Mesenchymal stem cell (in vitro differentiated cells and primary cell): ENCODE data around the gene PSMG1.

Experiments
- DNase-seq: peaks from one replicate; pipeline ENCODE4 v3.0.0-alpha.2; 2013
- H2AFZ ChIP-seq: one replicate; pipeline ENCODE4 v1.6.1; 2013; ENCODE audit warnings: low read depth, mild to moderate bottlenecking, control low read depth, inconsistent platforms, low read length, moderate library complexity
- H2AK5ac ChIP-seq: 2 replicates; pipeline ENCODE4 v1.6.1; 2013; ENCODE audit warnings: low read length, moderate library complexity, mild to moderate bottlenecking, inconsistent platforms; ENCODE audit not compliant: severe bottlenecking
- H2BK120ac ChIP-seq: one replicate; pipeline ENCODE4 v1.6.1; 2013; ENCODE audit warnings: low read depth, mild to moderate bottlenecking, inconsistent platforms, low read length, moderate library complexity
- H2BK12ac ChIP-seq, 2 experiments: one replicate each; pipeline ENCODE4 v1.6.1; 2013; ENCODE audit warnings: inconsistent platforms in 2 of 2, low read length in 2 of 2, mild to moderate bottlenecking in 2 of 2, moderate library complexity in 2 of 2, control low read depth in 1 of 2
- H2BK15ac ChIP-seq: one replicate; pipeline ENCODE4 v1.6.1; 2013; ENCODE audit warnings: mild to moderate bottlenecking, low read depth, inconsistent platforms; ENCODE audit not compliant: poor library complexity, severe bottlenecking
- H2BK5ac ChIP-seq: 2 replicates; pipeline ENCODE4 v1.6.1; 2013; ENCODE audit warnings: low read depth, mild to moderate bottlenecking, low read length, control low read depth, inconsistent platforms; ENCODE audit not compliant: poor library complexity, severe bottlenecking
- H3K14ac ChIP-seq, 2 experiments: one replicate each; pipeline ENCODE4 v1.6.1; 2013; ENCODE audit warnings: inconsistent platforms in 2 of 2, low read length in 2 of 2, control low read depth in 1 of 2, mild to moderate bottlenecking in 1 of 2, moderate library complexity in 1 of 2
- H3K18ac ChIP-seq, 2 experiments: one replicate each; pipeline ENCODE4 v1.6.1; 2013; ENCODE audit warnings: inconsistent platforms in 2 of 2, low read length in 2 of 2, control low read depth in 1 of 2, low read depth in 1 of 2, mild to moderate bottlenecking in 1 of 2
- H3K23ac ChIP-seq, 2 experiments: one replicate each; pipeline ENCODE4 v1.6.1; 2013; ENCODE audit warnings: inconsistent platforms in 2 of 2, low read length in 2 of 2, mild to moderate bottlenecking in 2 of 2, moderate library complexity in 2 of 2, control low read depth in 1 of 2
- H3K27ac ChIP-seq: 2 replicates; pipeline ENCODE4 v1.5.1; 2013; ENCODE audit warnings: mild to moderate bottlenecking, moderate library complexity, low read length, control low read depth, inconsistent platforms; ENCODE audit not compliant: poor library complexity, severe bottlenecking
- H3K27me3 ChIP-seq, 2 experiments: 2 replicates each; pipeline versions ENCODE4 v1.6.1 to v1.7.0; 2013; ENCODE audit warnings: low read length in 2 of 2, mild to moderate bottlenecking in 2 of 2, moderate library complexity in 2 of 2, control low read depth in 1 of 2, inconsistent platforms in 1 of 2; ENCODE audit not compliant: control insufficient read depth in 1 of 2, insufficient read depth in 1 of 2
- H3K36me3 ChIP-seq, 2 experiments: 2 replicates each; pipeline versions ENCODE4 v1.6.1 to v1.7.0; 2013; ENCODE audit warnings: low read length in 2 of 2, control low read depth in 1 of 2, inconsistent platforms in 1 of 2, low read depth in 1 of 2, mild to moderate bottlenecking in 1 of 2; ENCODE audit not compliant: insufficient read depth in 2 of 2, control insufficient read depth in 1 of 2
- H3K4ac ChIP-seq, 2 experiments: one replicate each; pipeline ENCODE4 v1.6.1; 2013; ENCODE audit warnings: inconsistent platforms in 2 of 2, low read length in 2 of 2, mild to moderate bottlenecking in 2 of 2, moderate library complexity in 2 of 2, control low read depth in 1 of 2, low read depth in 1 of 2
- H3K4me1 ChIP-seq: 2 replicates; pipeline ENCODE4 v1.6.1; 2013; ENCODE audit warnings: low read depth, low read length, control low read depth; ENCODE audit not compliant: control insufficient read depth, insufficient read depth
- H3K4me2 ChIP-seq: 2 replicates; pipeline ENCODE4 v1.6.1; 2013; ENCODE audit warnings: low read length, mild to moderate bottlenecking, inconsistent platforms; ENCODE audit not compliant: poor library complexity, severe bottlenecking
- H3K4me3 ChIP-seq, 2 experiments: 2 replicates each; pipeline versions ENCODE4 v1.5.1 to v1.7.0; 2013; ENCODE audit warnings: low read length in 2 of 2, mild to moderate bottlenecking in 2 of 2, control low read depth in 1 of 2, low read depth in 1 of 2; ENCODE audit not compliant: insufficient read depth in 1 of 2
- H3K79me1 ChIP-seq: replicated peaks from 2 replicates; pipeline ENCODE4 v1.6.1; 2013; ENCODE audit warnings: mild to moderate bottlenecking, control low read depth, low read length, inconsistent platforms; ENCODE audit not compliant: poor library complexity, severe bottlenecking
- H3K9ac ChIP-seq: 2 replicates; pipeline ENCODE4 v1.7.0; 2013; ENCODE audit warnings: mild to moderate bottlenecking, low read length, moderate library complexity
- H3K9me3 ChIP-seq: 2 replicates; pipeline ENCODE4 v1.7.0; 2013; ENCODE audit warnings: mild to moderate bottlenecking, low read length; ENCODE audit not compliant: control insufficient read depth
- H4K8ac ChIP-seq: one replicate; pipeline ENCODE4 v1.6.1; 2013; ENCODE audit warnings: inconsistent platforms, mild to moderate bottlenecking, low read length, moderate library complexity
- H4K91ac ChIP-seq: one replicate; pipeline ENCODE4 v1.6.1; 2013; ENCODE audit warnings: mild to moderate bottlenecking, low read length, inconsistent platforms
- WGBS: methylation state at CpG from one replicate; pipeline ENCODE4 v1.1.7; 2013; ENCODE audit warnings: mixed read lengths; 5-methylcytosine and 5-hydroxymethylcytosine counted together

PSMG1 gene

DNA sequence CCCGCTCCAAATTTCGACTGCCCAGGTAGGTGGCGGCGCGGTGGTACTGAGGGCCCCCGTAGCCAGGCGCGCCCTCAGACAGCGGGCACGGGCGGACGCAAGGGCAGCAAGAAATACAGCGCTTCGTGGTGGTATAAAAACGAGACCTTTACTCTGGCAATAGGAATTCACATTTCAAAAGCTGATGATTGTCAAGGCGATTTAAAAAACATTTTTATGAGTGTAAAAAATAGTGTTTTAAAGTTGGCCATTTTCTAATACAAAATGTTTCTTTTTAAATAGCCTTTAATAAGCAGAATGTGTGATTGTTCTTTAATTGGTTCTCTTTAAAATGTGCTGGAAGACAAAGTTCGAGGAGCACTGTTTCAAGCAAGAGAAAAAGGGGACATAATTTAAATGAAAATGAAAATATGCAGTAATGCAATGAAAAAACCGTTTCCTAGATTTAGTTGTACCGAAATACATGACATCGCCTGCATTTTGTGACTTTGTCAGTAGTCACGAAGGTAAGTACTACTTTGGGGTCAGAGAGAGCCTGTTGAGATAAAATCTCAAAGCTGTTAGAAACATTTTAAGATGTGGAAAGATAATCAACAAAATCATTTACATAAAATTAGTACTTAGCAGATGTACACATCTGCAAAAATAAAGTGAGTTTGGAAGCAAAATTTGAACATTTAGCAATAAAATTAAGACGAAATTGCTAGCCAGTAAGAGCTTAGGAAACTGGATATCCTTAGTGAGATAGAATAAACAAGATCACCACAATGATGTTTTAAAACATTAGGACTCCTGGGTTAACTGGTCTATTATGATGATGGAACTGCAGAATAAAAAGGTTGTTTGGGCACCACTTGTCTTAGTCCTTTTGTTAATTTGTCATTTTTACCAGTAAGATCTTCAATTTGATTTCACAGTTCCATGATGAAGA, 1.1 kb upstream of the PSMG1 start:
- Histone ChIP-seq H3K9me3 (no peaks in the 10 kb centered on the region), H2AFZ (peak overlapping the region; percentile 21), H3K9ac (peak overlapping the region; percentile 99), H2BK5ac (peak overlapping the region; percentile 68), H2AK5ac (no peak overlapping the region), H3K4me1 (peaks cover 5% of the 10 kb centered on the region), H3K14ac (peak overlapping the region in 1 of 2 experiments; percentile 23), H4K8ac (peak overlapping the region; percentile 92), H3K23ac (peak overlapping the region in 1 of 2 experiments; percentile 79), H2BK15ac (peak overlapping the region; percentile 61), H3K4me3 (peak overlapping the region; percentile 94 to 96), H2BK12ac (peak overlapping the region in 1 of 2 experiments; percentile 91), H3K4me2 (peak overlapping the region; percentile 74), H3K18ac (peak overlapping the region; percentile 87 to 92), H3K27ac (peak overlapping the region; percentile 98), H3K27me3 (no peaks in the 10 kb centered on the region), H3K4ac (peak overlapping the region in 1 of 2 experiments; percentile 80), H3K79me1 (peaks cover 8% of the 10 kb centered on the region), H2BK120ac (no peak overlapping the region), H3K36me3 (peaks cover 0 to 24% of the 10 kb centered on the region in 2 experiments), H4K91ac (no peak overlapping the region)
- DNase-seq, result peak; percentile 33
- WGBS, result 6% methylated on average over 19 of the region's 22 CpGs

DNA sequence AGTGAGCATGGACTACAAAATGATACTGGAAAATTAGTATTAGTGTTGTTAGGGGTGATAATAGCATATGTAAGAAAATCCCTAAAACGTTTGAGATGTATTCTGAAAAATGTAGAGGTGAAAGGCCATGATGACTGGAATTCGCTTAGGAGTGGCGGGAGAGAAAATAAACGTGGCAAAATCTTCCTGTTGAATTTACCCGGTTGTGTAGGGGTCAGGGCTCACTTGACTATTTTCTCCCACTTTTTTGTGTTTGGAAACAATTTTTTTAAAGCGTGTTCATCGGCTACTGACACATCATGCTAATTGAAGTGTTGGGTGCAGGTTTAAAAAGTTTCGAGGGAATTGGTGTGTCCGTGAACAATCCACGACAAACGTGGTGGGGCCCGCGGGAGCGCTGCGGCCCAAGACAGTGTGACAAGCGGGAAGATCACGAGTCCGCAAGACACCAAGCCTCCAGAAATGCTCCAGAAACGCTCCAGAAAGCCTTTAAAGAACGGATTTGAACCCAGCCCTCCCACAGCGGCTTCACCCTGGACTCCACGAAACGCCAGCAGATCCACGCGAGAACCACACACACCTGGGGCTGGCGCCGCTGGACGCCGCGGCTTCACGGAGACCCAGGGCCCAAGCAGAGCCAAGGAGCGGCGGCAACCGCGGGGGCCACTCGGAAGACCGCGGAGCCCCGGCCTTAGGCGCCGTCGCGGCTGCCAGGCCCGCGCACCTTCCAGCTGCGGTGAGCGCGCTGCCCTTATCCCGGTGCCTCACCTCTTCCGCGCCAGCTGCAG, 573 bp downstream of the PSMG1 start:
- H2BK15ac ChIP-seq, result peak overlapping the region; percentile 68
- H4K91ac ChIP-seq, result peak overlapping the region; percentile 86
- peak overlapping the region; percentile 74 for H3K4me2 ChIP-seq
- peak overlapping the region; percentile 83 for H3K27ac ChIP-seq
- peak; percentile 46 for DNase-seq
- H4K8ac ChIP-seq, result peak overlapping the region; percentile 86
- peaks cover 4 to 31% of the 10 kb centered on the region in 2 experiments for H3K36me3 ChIP-seq
- peak overlapping the region in 1 of 2 experiments; percentile 95 for H3K14ac ChIP-seq
- H2BK120ac ChIP-seq, result no peak overlapping the region
- peak overlapping the region; percentile 75 to 91 for H3K4ac ChIP-seq
- H3K9ac ChIP-seq, result peak overlapping the region; percentile 99
- H2BK5ac ChIP-seq, result peak overlapping the region; percentile 75
- peak overlapping the region; percentile 93 for H2AFZ ChIP-seq
- H3K18ac ChIP-seq, result peak overlapping the region; percentile 96 to 97
- H3K27me3 ChIP-seq, result no peaks in the 10 kb centered on the region
- peak overlapping the region in 1 of 2 experiments; percentile 49 for H2BK12ac ChIP-seq
- H3K23ac ChIP-seq, result peak overlapping the region in 1 of 2 experiments; percentile 100
- peak overlapping the region; percentile 94 to 96 for H3K4me3 ChIP-seq
- peaks cover 9% of the 10 kb centered on the region for H3K79me1 ChIP-seq
- no peak overlapping the region for H2AK5ac ChIP-seq
- under 1% methylated on average over 32 of the region's 51 CpGs for WGBS
- peaks cover 5% of the 10 kb centered on the region for H3K4me1 ChIP-seq
- H3K9me3 ChIP-seq, result no peaks in the 10 kb centered on the region

DNA sequence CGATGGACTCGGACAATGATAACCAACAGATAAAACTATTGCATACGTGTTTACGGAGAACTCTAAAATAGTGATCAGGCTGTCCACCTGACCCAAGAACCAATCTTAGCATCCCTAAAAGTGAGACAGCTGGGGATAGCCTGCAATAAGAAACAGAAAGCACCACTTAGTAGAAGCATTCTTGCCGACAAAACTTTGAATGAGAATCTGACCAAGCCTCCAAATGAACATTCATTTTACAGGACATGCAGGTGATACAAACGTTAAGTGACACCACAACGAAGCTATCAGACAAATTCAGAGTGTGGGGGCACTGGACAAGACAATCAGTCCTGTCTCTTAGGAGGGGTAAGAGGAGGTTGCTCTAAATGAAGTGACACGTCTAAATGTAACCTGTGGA, 1.2 kb downstream of the PSMG1 start:
- Histone ChIP-seq H3K4me2 (peak overlapping the region; percentile 74), H2BK5ac (no peak overlapping the region), H3K18ac (no peak overlapping the region), H3K4me1 (peaks cover 5% of the 10 kb centered on the region), H3K9me3 (no peaks in the 10 kb centered on the region), H2BK15ac (no peak overlapping the region), H3K23ac (no peak overlapping the region), H2AFZ (no peak overlapping the region), H2AK5ac (no peak overlapping the region), H3K27me3 (no peaks in the 10 kb centered on the region), H3K27ac (no peak overlapping the region), H2BK12ac (no peak overlapping the region), H3K4me3 (peak overlapping the region in 1 of 2 experiments; percentile 94), H3K79me1 (peaks cover 9% of the 10 kb centered on the region), H3K36me3 (peaks cover 4 to 31% of the 10 kb centered on the region in 2 experiments), H3K4ac (peak overlapping the region in 1 of 2 experiments; percentile 37), H3K9ac (peak overlapping the region; percentile 99), H4K8ac (no peak overlapping the region), H2BK120ac (no peak overlapping the region), H4K91ac (no peak overlapping the region), H3K14ac (peak overlapping the region in 1 of 2 experiments; percentile 1)
- WGBS, result 66% methylated on average over 8 of the region's 8 CpGs
- DNase-seq, result peak; percentile 18
